H1 (cell line): Measurements from ENCODE around the gene WDR45B. TPM values are rescaled to one million over a fixed set of nuclear protein-coding genes. Genes with fewer than 3 reads are reported as not detected.

Experiments used
- CTCF ChIA-PET: fragments of 300-600 bp; sonication (Branson Sonifier 250); formaldehyde crosslinking; loops from one replicate; lab custom pipeline; 2021; ENCODE audit not compliant: partially characterized antibody; lab: Charles Lee
- POLR2A ChIA-PET: fragments of 300-600 bp; sonication (Branson Sonifier 250); formaldehyde crosslinking; loops from one replicate; lab custom pipeline; 2021; ENCODE audit warnings: inconsistent platforms; ENCODE audit not compliant: partially characterized antibody; lab: Charles Lee
- DNase-seq, 2 experiments: peaks; one replicate each; pipeline versions ENCODE4 v3.0.0 to v3.0.0-alpha.2; 2010 to 2022; ENCODE audit warnings: low spot score in 2 of 2, low read depth in 1 of 2, mixed read lengths in 1 of 2
- FAIRE-seq: peaks from 2 replicates; lab custom pipeline; 2011; peaks lifted over from hg19 to GRCh38; lab: Jason Lieb, UNC
- H2AFZ ChIP-seq: 2 replicates; pipeline ENCODE4 v1.8.1; 2012; ENCODE audit warnings: low read length, inconsistent platforms
- H2AK5ac ChIP-seq: 2 replicates; pipeline ENCODE4 v1.6.1; 2013; ENCODE audit warnings: low read depth, low read length
- H2BK120ac ChIP-seq: replicated peaks from 2 replicates; pipeline ENCODE3; 2013; ENCODE audit warnings: low read depth, low read length, inconsistent platforms
- H2BK12ac ChIP-seq: 2 replicates; pipeline ENCODE4 v1.6.1; 2013; ENCODE audit warnings: low read depth, low read length
- H2BK15ac ChIP-seq: 2 replicates; pipeline ENCODE4 v1.6.1; 2013; ENCODE audit warnings: low read length
- H2BK20ac ChIP-seq: 2 replicates; pipeline ENCODE4 v1.6.1; 2013; ENCODE audit warnings: low read length
- H2BK5ac ChIP-seq: 2 replicates; pipeline ENCODE4 v1.6.1; 2013; ENCODE audit warnings: low read depth, low read length
- H3K14ac ChIP-seq: 2 replicates; pipeline ENCODE4 v1.6.1; 2013; ENCODE audit warnings: inconsistent platforms; ENCODE audit not compliant: insufficient read length
- H3K18ac ChIP-seq: 2 replicates; pipeline ENCODE4 v1.6.1; 2013; ENCODE audit warnings: low read length; ENCODE audit errors: extremely low read depth
- H3K23ac ChIP-seq: 2 replicates; pipeline ENCODE4 v1.6.1; 2013; ENCODE audit warnings: inconsistent platforms; ENCODE audit not compliant: insufficient read length
- H3K23me2 ChIP-seq: 2 replicates; pipeline ENCODE4 v1.6.1; 2013; ENCODE audit warnings: low read depth, low read length
- H3K27ac ChIP-seq: 2 replicates; pipeline ENCODE4 v1.6.1; 2011; ENCODE audit warnings: low read depth, low read length, inconsistent platforms
- H3K27me3 ChIP-seq, 4 experiments: replicated peaks in 1 of 4; 1 replicate in 1 of 4; 2 replicates in 3 of 4; pipeline versions ENCODE4 v1.6.1 to v1.8.1; 2011 to 2013; ENCODE audit warnings: low read length in 3 of 4, mild to moderate bottlenecking in 3 of 4, inconsistent platforms in 2 of 4, mixed read lengths in 2 of 4, moderate library complexity in 1 of 4; ENCODE audit not compliant: control insufficient read depth in 3 of 4, insufficient read depth in 3 of 4; ENCODE audit errors: extremely low read depth in 1 of 4
- H3K36me3 ChIP-seq, 4 experiments: 2 replicates each; pipeline versions ENCODE4 v1.6.1 to v1.8.1; 2011 to 2013; ENCODE audit warnings: mild to moderate bottlenecking in 4 of 4, low read length in 3 of 4, moderate library complexity in 2 of 4, control low read depth in 1 of 4, inconsistent platforms in 1 of 4; ENCODE audit not compliant: insufficient read depth in 4 of 4, control insufficient read depth in 2 of 4
- H3K4ac ChIP-seq: replicated peaks from 2 replicates; pipeline ENCODE3; 2013; ENCODE audit warnings: low read length, low read depth, mixed read lengths, inconsistent platforms; ENCODE audit not compliant: insufficient read length
- H3K4me1 ChIP-seq, 4 experiments: replicated peaks in 1 of 4; 1 replicate in 1 of 4; 2 replicates in 3 of 4; pipeline versions ENCODE4 v1.6.1 to v1.8.1; 2011 to 2013; ENCODE audit warnings: low read length in 3 of 4, inconsistent platforms in 2 of 4, mixed read lengths in 1 of 4; ENCODE audit not compliant: insufficient read depth in 4 of 4, control insufficient read depth in 3 of 4
- H3K4me2 ChIP-seq, 2 experiments: 2 replicates each; pipeline versions ENCODE4 v1.6.1 to v1.8.1; 2011 to 2013; ENCODE audit warnings: low read depth in 2 of 2, low read length in 2 of 2, control low read depth in 1 of 2, inconsistent platforms in 1 of 2, mild to moderate bottlenecking in 1 of 2; ENCODE audit not compliant: insufficient read depth in 1 of 2
- H3K4me3 ChIP-seq, 4 experiments: fragments of 200-600, 300-600 bp in 1 of 4; sonication (generic), shearing (Covaris generic), sonication (Bioruptor Twin) in 1 of 4; 2 replicates each; pipeline versions ENCODE4 v1.5.1 to v1.8.1; 2011 to 2016; ENCODE audit warnings: low read length in 4 of 4, low read depth in 3 of 4, control low read depth in 2 of 4, inconsistent platforms in 2 of 4, mild to moderate bottlenecking in 2 of 4, mixed read lengths in 1 of 4, moderate library complexity in 1 of 4; ENCODE audit not compliant: insufficient read depth in 2 of 4; ENCODE audit errors: extremely low read depth in 1 of 4
- H3K56ac ChIP-seq: replicated peaks from 2 replicates; pipeline ENCODE3; 2013; ENCODE audit warnings: low read depth, mild to moderate bottlenecking, mixed read lengths, low read length, inconsistent platforms; ENCODE audit not compliant: insufficient read length
- H3K79me1 ChIP-seq: 2 replicates; pipeline ENCODE4 v1.6.1; 2013; ENCODE audit warnings: low read depth, low read length, control low read depth
- H3K79me2 ChIP-seq, 2 experiments: 2 replicates each; pipeline versions ENCODE4 v1.6.1 to v1.8.1; 2012 to 2013; ENCODE audit warnings: low read length in 2 of 2, mild to moderate bottlenecking in 2 of 2, inconsistent platforms in 1 of 2; ENCODE audit not compliant: insufficient read depth in 2 of 2, control insufficient read depth in 1 of 2
- H3K9ac ChIP-seq, 4 experiments: replicated peaks in 1 of 4; 1 replicate in 1 of 4; 2 replicates in 3 of 4; pipeline versions ENCODE4 v1.6.1 to v1.8.1; 2011 to 2013; ENCODE audit warnings: low read depth in 3 of 4, low read length in 3 of 4, control low read depth in 2 of 4, mild to moderate bottlenecking in 2 of 4, moderate library complexity in 2 of 4, inconsistent platforms in 1 of 4; ENCODE audit errors: extremely low read depth in 1 of 4
- H3K9me3 ChIP-seq, 2 experiments: 2 replicates each; pipeline versions ENCODE4 v1.6.1 to v1.8.1; 2012 to 2013; ENCODE audit warnings: mild to moderate bottlenecking in 2 of 2, moderate library complexity in 2 of 2, control low read depth in 1 of 2, inconsistent platforms in 1 of 2, low read depth in 1 of 2, low read length in 1 of 2, mixed read lengths in 1 of 2; ENCODE audit not compliant: insufficient read depth in 2 of 2
- H4K20me1 ChIP-seq, 2 experiments: replicated peaks in 1 of 2; 2 replicates each; pipeline versions ENCODE3 to v1.8.1; 2011 to 2013; ENCODE audit warnings: inconsistent platforms in 2 of 2, low read length in 2 of 2, mild to moderate bottlenecking in 1 of 2; ENCODE audit not compliant: insufficient read depth in 2 of 2, control insufficient read depth in 1 of 2
- H4K5ac ChIP-seq: 2 replicates; pipeline ENCODE4 v1.6.1; 2013; ENCODE audit warnings: low read length, low read depth, mixed read lengths, inconsistent platforms; ENCODE audit not compliant: insufficient read length
- H4K8ac ChIP-seq: 2 replicates; pipeline ENCODE4 v1.8.0; 2013; ENCODE audit warnings: mild to moderate bottlenecking, moderate library complexity, low read length, inconsistent platforms; ENCODE audit not compliant: insufficient read depth; ENCODE audit errors: extremely low read depth
- H4K91ac ChIP-seq: replicated peaks from 2 replicates; pipeline ENCODE3; 2013; ENCODE audit warnings: low read length, mixed read lengths, inconsistent platforms; ENCODE audit not compliant: insufficient read length
- BACH1 ChIP-seq: IDR thresholded peaks from 2 replicates; pipeline ENCODE4 v1.6.1; 2012; ENCODE audit warnings: low read length, improper control_type of control experiment
- CREB1 ChIP-seq: IDR thresholded peaks from 2 replicates; pipeline ENCODE4 v1.6.1; 2012; ENCODE audit warnings: inconsistent platforms
- RAD21 ChIP-seq, 2 experiments: IDR thresholded peaks in 1 of 2; conservative IDR thresholded peaks in 1 of 2; 2 replicates each; pipeline ENCODE4 v1.6.1; 2011; ENCODE audit warnings: low read depth in 2 of 2, low read length in 2 of 2, improper control_type of control experiment in 1 of 2, inconsistent platforms in 1 of 2, mild to moderate bottlenecking in 1 of 2, moderate library complexity in 1 of 2
- RBBP5 ChIP-seq: IDR thresholded peaks from 2 replicates; pipeline ENCODE4 v1.7.1; 2012; ENCODE audit warnings: low read depth, mild to moderate bottlenecking, inconsistent platforms, low read length, moderate library complexity, borderline replicate concordance
- RXRA ChIP-seq: IDR thresholded peaks from 2 replicates; pipeline ENCODE4 v1.6.1; 2011; ENCODE audit warnings: low read depth, mild to moderate bottlenecking, low read length, moderate library complexity; ENCODE audit not compliant: insufficient read depth
- SP1 ChIP-seq: IDR thresholded peaks from 2 replicates; pipeline ENCODE4 v1.6.1; 2011; ENCODE audit warnings: low read depth, low read length
- SP2 ChIP-seq: IDR thresholded peaks from 2 replicates; pipeline ENCODE4 v1.6.1; 2012; ENCODE audit warnings: mild to moderate bottlenecking, low read length, inconsistent platforms
- WGBS, 2 experiments: shearing (Covaris generic) in 1 of 2; methylation state at CpG; one replicate each; pipeline versions ENCODE4 v1.1.6 to v1.1.7; 2013 to 2015; ENCODE audit warnings: low lambda C conversion rate in 2 of 2, mixed read lengths in 2 of 2, inconsistent platforms in 1 of 2, low coverage in 1 of 2, missing lambda C conversion rate in 1 of 2; ENCODE audit not compliant: insufficient replicate concordance in 2 of 2, insufficient coverage in 1 of 2, insufficient read length in 1 of 2; ENCODE audit errors: extremely low coverage in 1 of 2, missing lambda C conversion rate in 1 of 2; 5-methylcytosine and 5-hydroxymethylcytosine counted together
- polyA plus RNA-seq, 7 experiments: library from polyadenylated mRNA; depleted of rRNA in 3 of 7; stranded (reverse) in 5 of 7; unstranded in 2 of 7; fragments of >200 nt in 5 of 7; fragments of 200-250 nt in 2 of 7; gene quantifications; 1 replicate in 5 of 7; 2 replicates in 1 of 7; 4 replicates in 1 of 7; pipeline versions ENCODE4 v1.2.1 to v1.2.3, GENCODE V29; 2011 to 2013; ENCODE audit warnings: missing spikeins in 2 of 7, mixed read lengths in 2 of 7
- total RNA-seq: library from RNA; stranded (reverse); fragmentation: NEBNext Ultra II Directional; extraction: Animal tissue kit (Norgen Biotek cat#: 25700); gene quantifications from 2 replicates; pipeline ENCODE4 v1.2.1, GENCODE V29; 2021
- TF ChIP-seq, protein P1 (sequence below): IDR thresholded peaks from 2 replicates; pipeline ENCODE4 v1.6.1; 2012; ENCODE audit warnings: inconsistent platforms
- TF ChIP-seq, protein P2 (sequence below), 3 experiments: IDR thresholded peaks; 1 replicate in 2 of 3; 2 replicates in 1 of 3; pipeline versions ENCODE4 v1.5.1 to v1.6.1; 2011; ENCODE audit warnings: low read length in 3 of 3, mild to moderate bottlenecking in 3 of 3, inconsistent platforms in 2 of 3, low read depth in 1 of 3, moderate library complexity in 1 of 3; ENCODE audit not compliant: insufficient read depth in 1 of 3; ENCODE audit errors: control extremely low read depth in 1 of 3

Gene WDR45B
- total and polyA plus RNA-seq, 2 of the 8 experiments (the other 6 are each of a cell fraction or from before 2014, with no cell fraction given), result 82.0 to 100 TPM

DNA sequence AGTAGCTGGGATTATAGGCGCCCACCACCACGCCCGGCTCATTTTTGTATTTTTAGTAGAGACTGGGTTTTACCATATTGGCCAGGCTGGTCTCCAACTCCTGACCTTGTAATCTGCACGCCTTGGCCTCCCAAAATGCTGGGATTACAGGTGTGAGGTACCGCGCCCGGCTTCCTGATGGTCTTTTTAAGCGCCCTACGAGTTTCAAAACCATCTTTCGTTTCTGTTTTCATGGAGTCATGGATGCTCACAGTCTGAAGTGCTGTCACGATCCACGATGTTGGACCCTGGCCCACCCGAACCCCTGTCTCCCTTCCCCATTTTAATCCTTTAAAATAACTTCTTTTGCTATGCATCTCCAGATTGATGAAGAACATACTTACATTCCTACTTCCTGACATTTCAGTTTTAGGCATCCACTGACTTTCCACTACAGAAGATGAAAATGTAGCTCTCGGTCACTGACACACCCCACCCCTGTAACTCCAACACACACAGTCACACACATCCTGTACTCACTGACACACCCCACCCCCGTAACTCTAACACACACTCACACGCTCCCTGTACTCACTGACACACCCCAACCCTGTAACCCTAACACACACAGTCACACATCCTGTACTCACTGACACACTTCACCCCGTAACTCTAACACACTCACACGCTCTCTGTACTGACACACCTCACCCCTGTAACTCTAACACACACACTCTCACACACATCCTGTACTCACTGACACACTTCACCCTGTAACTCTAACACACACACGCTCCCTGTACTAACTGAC lies 22.6 kb upstream of the WDR45B start:
- Histone ChIP-seq H4K91ac (no peak overlapping the region), H2BK120ac (no peak overlapping the region), H3K36me3 (no peaks in the 10 kb centered on the region), H3K9me3 (no peaks in the 10 kb centered on the region), H2AK5ac (0 out of 2 replicates have a peak overlapping the region, but pooled peaks have one; percentile 56), H3K4me1 (peaks cover 0 to 9% (median 2%) of the 10 kb centered on the region in 4 experiments; a peak in 3 of 7 replicates), H3K18ac (no peak overlapping the region), H3K4me2 (no peak overlapping the region), H4K20me1 (peaks cover 0 to 3% of the 10 kb centered on the region in 2 experiments), H3K23me2 (peaks cover 5% of the 10 kb centered on the region; the same call in 1 of the 2 replicates), H2BK15ac (peak overlapping the region; percentile 55; the same call in 1 of the 2 replicates), H3K79me1 (no peaks in the 10 kb centered on the region; the same call in 1 of the 2 replicates), H3K4ac (no peak overlapping the region), H4K5ac (no peak overlapping the region), H2AFZ (no peak overlapping the region), H2BK20ac (no peak overlapping the region), H3K27ac (no peak overlapping the region), H2BK12ac (no peak overlapping the region), H3K23ac (no peak overlapping the region), H3K27me3 (no peaks in the 10 kb centered on the region; a peak in 2 of 7 replicates), H2BK5ac (no peak overlapping the region), H4K8ac (no peak overlapping the region), H3K14ac (no peak overlapping the region), H3K79me2 (no peaks in the 10 kb centered on the region), H3K56ac (peak overlapping the region; percentile 64), H3K9ac (no peak overlapping the region), H3K4me3 (no peak overlapping the region)
- ChIA-PET CTCF (interaction anchor here (0.6 to 4.7 kb wide), 5 partner anchors 9 to 244 kb away, joined by 3 to 50 read pairs (median 4); no protein-coding TSS in a partner anchor), POLR2A (no interaction called here)
- no peak for FAIRE-seq
- DNase-seq, result no peak
- WGBS, 2 experiments, result 92% methylated on average over 18 of the region's 19 CpGs; no CpG with 5 or more reads in 1 of the 2 experiments
- no peak for TF ChIP-seq BACH1
- no peak for TF ChIP-seq RXRA
- TF ChIP-seq RAD21 (IDR thresholded peaks at IDR 0.05 in 1 of 2, conservative IDR thresholded peaks at IDR 0.05 in 1 of 2; ENCODE audit: low read depth in 2 of 2, low read length in 2 of 2), result no peak
- TF ChIP-seq, protein P1, sequence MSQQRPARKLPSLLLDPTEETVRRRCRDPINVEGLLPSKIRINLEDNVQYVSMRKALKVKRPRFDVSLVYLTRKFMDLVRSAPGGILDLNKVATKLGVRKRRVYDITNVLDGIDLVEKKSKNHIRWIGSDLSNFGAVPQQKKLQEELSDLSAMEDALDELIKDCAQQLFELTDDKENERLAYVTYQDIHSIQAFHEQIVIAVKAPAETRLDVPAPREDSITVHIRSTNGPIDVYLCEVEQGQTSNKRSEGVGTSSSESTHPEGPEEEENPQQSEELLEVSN, result no peak
- no peak for TF ChIP-seq RBBP5
- TF ChIP-seq CREB1, result no peak
- TF ChIP-seq, protein P2, sequence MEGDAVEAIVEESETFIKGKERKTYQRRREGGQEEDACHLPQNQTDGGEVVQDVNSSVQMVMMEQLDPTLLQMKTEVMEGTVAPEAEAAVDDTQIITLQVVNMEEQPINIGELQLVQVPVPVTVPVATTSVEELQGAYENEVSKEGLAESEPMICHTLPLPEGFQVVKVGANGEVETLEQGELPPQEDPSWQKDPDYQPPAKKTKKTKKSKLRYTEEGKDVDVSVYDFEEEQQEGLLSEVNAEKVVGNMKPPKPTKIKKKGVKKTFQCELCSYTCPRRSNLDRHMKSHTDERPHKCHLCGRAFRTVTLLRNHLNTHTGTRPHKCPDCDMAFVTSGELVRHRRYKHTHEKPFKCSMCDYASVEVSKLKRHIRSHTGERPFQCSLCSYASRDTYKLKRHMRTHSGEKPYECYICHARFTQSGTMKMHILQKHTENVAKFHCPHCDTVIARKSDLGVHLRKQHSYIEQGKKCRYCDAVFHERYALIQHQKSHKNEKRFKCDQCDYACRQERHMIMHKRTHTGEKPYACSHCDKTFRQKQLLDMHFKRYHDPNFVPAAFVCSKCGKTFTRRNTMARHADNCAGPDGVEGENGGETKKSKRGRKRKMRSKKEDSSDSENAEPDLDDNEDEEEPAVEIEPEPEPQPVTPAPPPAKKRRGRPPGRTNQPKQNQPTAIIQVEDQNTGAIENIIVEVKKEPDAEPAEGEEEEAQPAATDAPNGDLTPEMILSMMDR (IDR thresholded peaks at IDR 0.05; ENCODE audit: control extremely low read depth in 1 of 3, insufficient read depth in 1 of 3, low read depth in 1 of 3, low read length in 3 of 3), result no peak
- TF ChIP-seq SP2, result no peak
- no peak for TF ChIP-seq SP1
